ENCODE data around the gene DOCK1.

Gene DOCK1

GRCh38 chr10:127182161-127182560, 276.9 kb downstream of the DOCK1 start:
- H2BK12ac ChIP-seq (ENCODE audit: low read length), result no peak overlapping the region

GRCh38 chr10:127184582-127184981, 279.4 kb downstream of the DOCK1 start:
- Histone ChIP-seq H3K27ac (ENCODE audit: low read depth, low read length) (no peak overlapping the region), H3K9ac (ENCODE audit: low read length) (no peak overlapping the region), H2AK5ac (ENCODE audit: low read length) (no peak overlapping the region), H2AFZ (ENCODE audit: insufficient read depth, low read length, poor library complexity) (no peak overlapping the region), H4K91ac (ENCODE audit: low read depth, low read length) (no peak overlapping the region), H3K4ac (ENCODE audit: low read depth, low read length) (no peak overlapping the region), H2BK12ac (ENCODE audit: low read length) (no peak overlapping the region), H2BK120ac (ENCODE audit: insufficient read depth, low read length, poor library complexity) (no peak overlapping the region), H3K4me2 (ENCODE audit: low read length) (no peak overlapping the region), H4K8ac (ENCODE audit: low read depth, low read length) (no peak overlapping the region), H3K4me1 (ENCODE audit: control insufficient read depth in 1 of 2, insufficient read depth in 2 of 2, low read length in 2 of 2) (no peaks in the 10 kb centered on the region), H3K36me3 (ENCODE audit: control insufficient read depth in 1 of 2, insufficient read depth in 2 of 2, low read length in 2 of 2) (no peaks in the 10 kb centered on the region), H3K23ac (ENCODE audit: low read length) (no peak overlapping the region), H3K14ac (ENCODE audit: low read length) (no peak overlapping the region), H2BK5ac (ENCODE audit: low read depth, low read length, poor library complexity) (no peak overlapping the region), H3K18ac (ENCODE audit: low read length) (no peak overlapping the region), H3K9me3 (ENCODE audit: insufficient read depth, low read depth, low read length) (no peaks in the 10 kb centered on the region), H3K27me3 (ENCODE audit: insufficient read depth, low read length) (no peaks in the 10 kb centered on the region), H4K12ac (ENCODE audit: low read depth, low read length) (no peak overlapping the region), H3K4me3 (ENCODE audit: low read depth, low read length) (no peak overlapping the region), H3K79me2 (ENCODE audit: control insufficient read depth, insufficient read depth, low read length, poor library complexity) (no peaks in the 10 kb centered on the region), H3K79me1 (ENCODE audit: low read length) (no peaks in the 10 kb centered on the region)
- no peak for DNase-seq
- no CpG with 5 or more reads among the region's 2 CpGs for WGBS (ENCODE audit: extremely low coverage, insufficient coverage, insufficient read length)

More at GRCh38 chr10:127182161-127182560, 276.9 kb downstream of the DOCK1 start:
- Histone ChIP-seq H3K18ac (ENCODE audit: low read length) (no peak overlapping the region), H3K9ac (ENCODE audit: low read length) (no peak overlapping the region), H3K4me3 (ENCODE audit: low read depth, low read length) (no peak overlapping the region), H4K12ac (ENCODE audit: low read depth, low read length) (no peak overlapping the region), H2AK5ac (ENCODE audit: low read length) (no peak overlapping the region), H3K27me3 (ENCODE audit: insufficient read depth, low read length) (no peaks in the 10 kb centered on the region), H4K8ac (ENCODE audit: low read depth, low read length) (no peak overlapping the region), H2BK120ac (ENCODE audit: insufficient read depth, low read length, poor library complexity) (no peak overlapping the region), H3K14ac (ENCODE audit: low read length) (no peak overlapping the region), H2BK5ac (ENCODE audit: low read depth, low read length, poor library complexity) (no peak overlapping the region), H3K79me2 (ENCODE audit: control insufficient read depth, insufficient read depth, low read length, poor library complexity) (no peaks in the 10 kb centered on the region), H3K4me2 (ENCODE audit: low read length) (no peak overlapping the region), H3K4me1 (ENCODE audit: control insufficient read depth in 1 of 2, insufficient read depth in 2 of 2, low read length in 2 of 2) (no peaks in the 10 kb centered on the region), H3K4ac (ENCODE audit: low read depth, low read length) (no peak overlapping the region), H3K79me1 (ENCODE audit: low read length) (no peaks in the 10 kb centered on the region), H3K36me3 (ENCODE audit: control insufficient read depth in 1 of 2, insufficient read depth in 2 of 2, low read length in 2 of 2) (peaks cover 0 to 4% of the 10 kb centered on the region in 2 experiments), H4K91ac (ENCODE audit: low read depth, low read length) (no peak overlapping the region), H2AFZ (ENCODE audit: insufficient read depth, low read length, poor library complexity) (no peak overlapping the region), H3K23ac (ENCODE audit: low read length) (no peak overlapping the region), H3K27ac (ENCODE audit: low read depth, low read length) (no peak overlapping the region), H3K9me3 (ENCODE audit: insufficient read depth, low read depth, low read length) (no peaks in the 10 kb centered on the region)
- DNase-seq, result no peak
- WGBS (ENCODE audit: extremely low coverage, insufficient coverage, insufficient read length), result no CpG with 5 or more reads among the region's 4 CpGs

- H2BK12ac ChIP-seq (ENCODE audit: low read length), result no peak overlapping the region
- no peak overlapping the region for H3K23ac ChIP-seq (ENCODE audit: low read length)
- no peak overlapping the region for H3K14ac ChIP-seq (ENCODE audit: low read length)
- no peak overlapping the region for H3K4ac ChIP-seq (ENCODE audit: low read depth, low read length)
- no peak overlapping the region for H2AFZ ChIP-seq (ENCODE audit: insufficient read depth, low read length, poor library complexity)
- H3K79me2 ChIP-seq (ENCODE audit: control insufficient read depth, insufficient read depth, low read length, poor library complexity), result no peaks in the 10 kb centered on the region
- no peak overlapping the region for H3K18ac ChIP-seq (ENCODE audit: low read length)
- H3K4me3 ChIP-seq (ENCODE audit: low read depth, low read length), result no peak overlapping the region
- no peaks in the 10 kb centered on the region for H3K79me1 ChIP-seq (ENCODE audit: low read length)
- no CpG with 5 or more reads among the region's 7 CpGs for WGBS (ENCODE audit: extremely low coverage, insufficient coverage, insufficient read length)
- no peaks in the 10 kb centered on the region for H3K4me1 ChIP-seq (ENCODE audit: control insufficient read depth in 1 of 2, insufficient read depth in 2 of 2, low read length in 2 of 2)
- H2BK5ac ChIP-seq (ENCODE audit: low read depth, low read length, poor library complexity), result no peak overlapping the region
- H3K27ac ChIP-seq (ENCODE audit: low read depth, low read length), result no peak overlapping the region
- H4K91ac ChIP-seq (ENCODE audit: low read depth, low read length), result no peak overlapping the region
- no peaks in the 10 kb centered on the region for H3K36me3 ChIP-seq (ENCODE audit: control insufficient read depth in 1 of 2, insufficient read depth in 2 of 2, low read length in 2 of 2)
- no peak overlapping the region for H3K9ac ChIP-seq (ENCODE audit: low read length)
- H3K4me2 ChIP-seq (ENCODE audit: low read length), result no peak overlapping the region
- H4K8ac ChIP-seq (ENCODE audit: low read depth, low read length), result no peak overlapping the region
- H3K27me3 ChIP-seq (ENCODE audit: insufficient read depth, low read length), result no peaks in the 10 kb centered on the region
- H2AK5ac ChIP-seq (ENCODE audit: low read length), result no peak overlapping the region
- H3K9me3 ChIP-seq (ENCODE audit: insufficient read depth, low read depth, low read length), result no peaks in the 10 kb centered on the region
- H2BK120ac ChIP-seq (ENCODE audit: insufficient read depth, low read length, poor library complexity), result no peak overlapping the region
- H4K12ac ChIP-seq (ENCODE audit: low read depth, low read length), result no peak overlapping the region
- DNase-seq, result no peak
Observed at GRCh38 chr10:127186813-127187212, 281.6 kb downstream of the DOCK1 start.

GRCh38 chr10:127189226-127189625, 284.0 kb downstream of the DOCK1 start:
- H3K9ac ChIP-seq (ENCODE audit: low read length), result no peak overlapping the region

More at GRCh38 chr10:127189226-127189625, 284.0 kb downstream of the DOCK1 start:
- H2AK5ac ChIP-seq (ENCODE audit: low read length), result no peak overlapping the region
- H3K27ac ChIP-seq (ENCODE audit: low read depth, low read length), result no peak overlapping the region
- H2BK12ac ChIP-seq (ENCODE audit: low read length), result no peak overlapping the region
- no peaks in the 10 kb centered on the region for H3K79me1 ChIP-seq (ENCODE audit: low read length)
- H2AFZ ChIP-seq (ENCODE audit: insufficient read depth, low read length, poor library complexity), result no peak overlapping the region
- H3K9me3 ChIP-seq (ENCODE audit: insufficient read depth, low read depth, low read length), result no peaks in the 10 kb centered on the region
- no peak overlapping the region for H3K4me3 ChIP-seq (ENCODE audit: low read depth, low read length)
- H3K14ac ChIP-seq (ENCODE audit: low read length), result no peak overlapping the region
- no peak overlapping the region for H3K4me2 ChIP-seq (ENCODE audit: low read length)
- no peak overlapping the region for H4K12ac ChIP-seq (ENCODE audit: low read depth, low read length)
- no peak overlapping the region for H3K18ac ChIP-seq (ENCODE audit: low read length)
- H3K4me1 ChIP-seq (ENCODE audit: control insufficient read depth in 1 of 2, insufficient read depth in 2 of 2, low read length in 2 of 2), result no peaks in the 10 kb centered on the region
- no peak overlapping the region for H2BK5ac ChIP-seq (ENCODE audit: low read depth, low read length, poor library complexity)
- H4K8ac ChIP-seq (ENCODE audit: low read depth, low read length), result no peak overlapping the region
- H3K27me3 ChIP-seq (ENCODE audit: insufficient read depth, low read length), result no peaks in the 10 kb centered on the region
- H2BK120ac ChIP-seq (ENCODE audit: insufficient read depth, low read length, poor library complexity), result no peak overlapping the region
- H3K36me3 ChIP-seq (ENCODE audit: control insufficient read depth in 1 of 2, insufficient read depth in 2 of 2, low read length in 2 of 2), result no peaks in the 10 kb centered on the region
- no peak overlapping the region for H4K91ac ChIP-seq (ENCODE audit: low read depth, low read length)
- no peak for DNase-seq
- no peak overlapping the region for H3K4ac ChIP-seq (ENCODE audit: low read depth, low read length)
- no peaks in the 10 kb centered on the region for H3K79me2 ChIP-seq (ENCODE audit: control insufficient read depth, insufficient read depth, low read length, poor library complexity)
- no peak overlapping the region for H3K23ac ChIP-seq (ENCODE audit: low read length)

Data from trophoblast cell (in vitro differentiated cells and primary cell).